ENCODE results near the gene UBLCP1.
"Not testable (repeated sequence)": the region's sequence is repeated elsewhere in the genome, so short reads cannot be mapped to it uniquely, and the experiment has no call there.

Gene UBLCP1

GRCh38 chr5:159262859-159263568, at the start of gene UBLCP1:
UBLCP1 (plus strand) TSS chr5:159263290; CDS start chr5:159268916, 5,626 bp downstream.
- in situ Hi-C loops (cut with MboI; ENCODE audit: low pct_unique_long_range_greater_than_20kb, low sequenced_read_pairs), result no loop called here
- DNase-seq, result peak; percentile 88

- no peak for DNase-seq
- in situ Hi-C loops (cut with MboI; ENCODE audit: low pct_unique_long_range_greater_than_20kb, low sequenced_read_pairs), result no loop called here
These were observed 48.4 kb upstream of the UBLCP1 start for GRCh38 chr5:159214486-159215271.

GRCh38 chr5:159215886-159216285, 47.2 kb upstream of the UBLCP1 start:
- DNase-seq, result no peak
- in situ Hi-C loops (cut with MboI; ENCODE audit: low pct_unique_long_range_greater_than_20kb, low sequenced_read_pairs), result no loop called here

- in situ Hi-C loops (cut with MboI; ENCODE audit: low pct_unique_long_range_greater_than_20kb, low sequenced_read_pairs), result no loop called here
- no peak for DNase-seq
These were observed 46.6 kb upstream of the UBLCP1 start for GRCh38 chr5:159216454-159216853.

GRCh38 chr5:159217236-159217635, 45.9 kb upstream of the UBLCP1 start:
- in situ Hi-C loops (cut with MboI; ENCODE audit: low pct_unique_long_range_greater_than_20kb, low sequenced_read_pairs), result no loop called here
- no peak for DNase-seq

GRCh38 chr5:159218595-159219023, 44.5 kb upstream of the UBLCP1 start:
- no peak for DNase-seq
- in situ Hi-C loops (cut with MboI; ENCODE audit: low pct_unique_long_range_greater_than_20kb, low sequenced_read_pairs), result no loop called here

- in situ Hi-C loops (cut with MboI; ENCODE audit: low pct_unique_long_range_greater_than_20kb, low sequenced_read_pairs), result no loop called here
These were observed 42.9 kb upstream of the UBLCP1 start for GRCh38 chr5:159220206-159220605.

GRCh38 chr5:159223469-159223868, 39.6 kb upstream of the UBLCP1 start:
- no peak for DNase-seq
- in situ Hi-C loops (cut with MboI; ENCODE audit: low pct_unique_long_range_greater_than_20kb, low sequenced_read_pairs), result no loop called here

More at GRCh38 chr5:159220206-159220605, 42.9 kb upstream of the UBLCP1 start:
- DNase-seq, result no peak

- in situ Hi-C loops (cut with MboI; ENCODE audit: low pct_unique_long_range_greater_than_20kb, low sequenced_read_pairs), result no loop called here
- no peak for DNase-seq
These were observed 38.6 kb upstream of the UBLCP1 start for GRCh38 chr5:159224471-159224870.

GRCh38 chr5:159226451-159226850, 36.6 kb upstream of the UBLCP1 start:
- in situ Hi-C loops (cut with MboI; ENCODE audit: low pct_unique_long_range_greater_than_20kb, low sequenced_read_pairs), result no loop called here
- no peak for DNase-seq

- no peak for DNase-seq
- in situ Hi-C loops (cut with MboI; ENCODE audit: low pct_unique_long_range_greater_than_20kb, low sequenced_read_pairs), result no loop called here
These were observed 35.6 kb upstream of the UBLCP1 start for GRCh38 chr5:159227452-159227851.

- in situ Hi-C loops (cut with MboI; ENCODE audit: low pct_unique_long_range_greater_than_20kb, low sequenced_read_pairs); DNase-seq: not testable (repeated sequence)
These were observed 35.0 kb upstream of the UBLCP1 start for GRCh38 chr5:159228097-159228496.

GRCh38 chr5:159230657-159231056, 32.4 kb upstream of the UBLCP1 start:
- in situ Hi-C loops (cut with MboI; ENCODE audit: low pct_unique_long_range_greater_than_20kb, low sequenced_read_pairs), result no loop called here
- no peak for DNase-seq

GRCh38 chr5:159231167-159231566, 31.9 kb upstream of the UBLCP1 start:
- DNase-seq, result no peak
- in situ Hi-C loops (cut with MboI; ENCODE audit: low pct_unique_long_range_greater_than_20kb, low sequenced_read_pairs), result no loop called here

- DNase-seq; in situ Hi-C loops (cut with MboI; ENCODE audit: low pct_unique_long_range_greater_than_20kb, low sequenced_read_pairs): not testable (repeated sequence)
These were observed 27.1 kb upstream of the UBLCP1 start for GRCh38 chr5:159235871-159236520.

- DNase-seq, result no peak
- in situ Hi-C loops (cut with MboI; ENCODE audit: low pct_unique_long_range_greater_than_20kb, low sequenced_read_pairs), result no loop called here
These were observed 22.7 kb upstream of the UBLCP1 start for GRCh38 chr5:159240301-159240870.

- in situ Hi-C loops (cut with MboI; ENCODE audit: low pct_unique_long_range_greater_than_20kb, low sequenced_read_pairs), result no loop called here
- DNase-seq, result no peak
These were observed 21.0 kb upstream of the UBLCP1 start for GRCh38 chr5:159241946-159242552.

GRCh38 chr5:159242656-159243055, 20.4 kb upstream of the UBLCP1 start:
- no peak for DNase-seq
- in situ Hi-C loops (cut with MboI; ENCODE audit: low pct_unique_long_range_greater_than_20kb, low sequenced_read_pairs), result no loop called here

GRCh38 chr5:159243385-159243784, 19.7 kb upstream of the UBLCP1 start:
- in situ Hi-C loops (cut with MboI; ENCODE audit: low pct_unique_long_range_greater_than_20kb, low sequenced_read_pairs), result no loop called here
- no peak for DNase-seq

Measured in KBM-7 (cell line).